H1 (cell line): Measurements from ENCODE around the gene SIPA1L3. TPM values are rescaled to one million over a fixed set of nuclear protein-coding genes. Genes with fewer than 3 reads are reported as not detected.
A peak's percentile ranks its signal among the peaks of the same experiment; 100 is the strongest.

Source experiments
- CTCF ChIA-PET: fragments of 300-600 bp; sonication (Branson Sonifier 250); formaldehyde crosslinking; loops from one replicate; lab custom pipeline; 2021; ENCODE audit not compliant: partially characterized antibody; lab: Charles Lee
- POLR2A ChIA-PET: fragments of 300-600 bp; sonication (Branson Sonifier 250); formaldehyde crosslinking; loops from one replicate; lab custom pipeline; 2021; ENCODE audit warnings: inconsistent platforms; ENCODE audit not compliant: partially characterized antibody; lab: Charles Lee
- DNase-seq, 2 experiments: peaks; one replicate each; pipeline versions ENCODE4 v3.0.0 to v3.0.0-alpha.2; 2010 to 2022; ENCODE audit warnings: low spot score in 2 of 2, low read depth in 1 of 2, mixed read lengths in 1 of 2
- FAIRE-seq: peaks from 2 replicates; lab custom pipeline; 2011; peaks lifted over from hg19 to GRCh38; lab: Jason Lieb, UNC
- H2AFZ ChIP-seq: 2 replicates; pipeline ENCODE4 v1.8.1; 2012; ENCODE audit warnings: low read length, inconsistent platforms
- H2AK5ac ChIP-seq: 2 replicates; pipeline ENCODE4 v1.6.1; 2013; ENCODE audit warnings: low read depth, low read length
- H2BK120ac ChIP-seq: replicated peaks from 2 replicates; pipeline ENCODE3; 2013; ENCODE audit warnings: low read depth, low read length, inconsistent platforms
- H2BK12ac ChIP-seq: 2 replicates; pipeline ENCODE4 v1.6.1; 2013; ENCODE audit warnings: low read depth, low read length
- H2BK15ac ChIP-seq: 2 replicates; pipeline ENCODE4 v1.6.1; 2013; ENCODE audit warnings: low read length
- H2BK20ac ChIP-seq: 2 replicates; pipeline ENCODE4 v1.6.1; 2013; ENCODE audit warnings: low read length
- H2BK5ac ChIP-seq: 2 replicates; pipeline ENCODE4 v1.6.1; 2013; ENCODE audit warnings: low read depth, low read length
- H3K14ac ChIP-seq: 2 replicates; pipeline ENCODE4 v1.6.1; 2013; ENCODE audit warnings: inconsistent platforms; ENCODE audit not compliant: insufficient read length
- H3K18ac ChIP-seq: 2 replicates; pipeline ENCODE4 v1.6.1; 2013; ENCODE audit warnings: low read length; ENCODE audit errors: extremely low read depth
- H3K23ac ChIP-seq: 2 replicates; pipeline ENCODE4 v1.6.1; 2013; ENCODE audit warnings: inconsistent platforms; ENCODE audit not compliant: insufficient read length
- H3K23me2 ChIP-seq: 2 replicates; pipeline ENCODE4 v1.6.1; 2013; ENCODE audit warnings: low read depth, low read length
- H3K27ac ChIP-seq: 2 replicates; pipeline ENCODE4 v1.6.1; 2011; ENCODE audit warnings: low read depth, low read length, inconsistent platforms
- H3K27me3 ChIP-seq, 4 experiments: replicated peaks in 1 of 4; 1 replicate in 1 of 4; 2 replicates in 3 of 4; pipeline versions ENCODE4 v1.6.1 to v1.8.1; 2011 to 2013; ENCODE audit warnings: low read length in 3 of 4, mild to moderate bottlenecking in 3 of 4, inconsistent platforms in 2 of 4, mixed read lengths in 2 of 4, moderate library complexity in 1 of 4; ENCODE audit not compliant: control insufficient read depth in 3 of 4, insufficient read depth in 3 of 4; ENCODE audit errors: extremely low read depth in 1 of 4
- H3K36me3 ChIP-seq, 4 experiments: 2 replicates each; pipeline versions ENCODE4 v1.6.1 to v1.8.1; 2011 to 2013; ENCODE audit warnings: mild to moderate bottlenecking in 4 of 4, low read length in 3 of 4, moderate library complexity in 2 of 4, control low read depth in 1 of 4, inconsistent platforms in 1 of 4; ENCODE audit not compliant: insufficient read depth in 4 of 4, control insufficient read depth in 2 of 4
- H3K4ac ChIP-seq: replicated peaks from 2 replicates; pipeline ENCODE3; 2013; ENCODE audit warnings: low read length, low read depth, mixed read lengths, inconsistent platforms; ENCODE audit not compliant: insufficient read length
- H3K4me1 ChIP-seq, 4 experiments: replicated peaks in 1 of 4; 1 replicate in 1 of 4; 2 replicates in 3 of 4; pipeline versions ENCODE4 v1.6.1 to v1.8.1; 2011 to 2013; ENCODE audit warnings: low read length in 3 of 4, inconsistent platforms in 2 of 4, mixed read lengths in 1 of 4; ENCODE audit not compliant: insufficient read depth in 4 of 4, control insufficient read depth in 3 of 4
- H3K4me2 ChIP-seq, 2 experiments: 2 replicates each; pipeline versions ENCODE4 v1.6.1 to v1.8.1; 2011 to 2013; ENCODE audit warnings: low read depth in 2 of 2, low read length in 2 of 2, control low read depth in 1 of 2, inconsistent platforms in 1 of 2, mild to moderate bottlenecking in 1 of 2; ENCODE audit not compliant: insufficient read depth in 1 of 2
- H3K4me3 ChIP-seq, 4 experiments: fragments of 200-600, 300-600 bp in 1 of 4; sonication (generic), shearing (Covaris generic), sonication (Bioruptor Twin) in 1 of 4; 2 replicates each; pipeline versions ENCODE4 v1.5.1 to v1.8.1; 2011 to 2016; ENCODE audit warnings: low read length in 4 of 4, low read depth in 3 of 4, control low read depth in 2 of 4, inconsistent platforms in 2 of 4, mild to moderate bottlenecking in 2 of 4, mixed read lengths in 1 of 4, moderate library complexity in 1 of 4; ENCODE audit not compliant: insufficient read depth in 2 of 4; ENCODE audit errors: extremely low read depth in 1 of 4
- H3K56ac ChIP-seq: replicated peaks from 2 replicates; pipeline ENCODE3; 2013; ENCODE audit warnings: low read depth, mild to moderate bottlenecking, mixed read lengths, low read length, inconsistent platforms; ENCODE audit not compliant: insufficient read length
- H3K79me1 ChIP-seq: 2 replicates; pipeline ENCODE4 v1.6.1; 2013; ENCODE audit warnings: low read depth, low read length, control low read depth
- H3K79me2 ChIP-seq, 2 experiments: 2 replicates each; pipeline versions ENCODE4 v1.6.1 to v1.8.1; 2012 to 2013; ENCODE audit warnings: low read length in 2 of 2, mild to moderate bottlenecking in 2 of 2, inconsistent platforms in 1 of 2; ENCODE audit not compliant: insufficient read depth in 2 of 2, control insufficient read depth in 1 of 2
- H3K9ac ChIP-seq, 4 experiments: replicated peaks in 1 of 4; 1 replicate in 1 of 4; 2 replicates in 3 of 4; pipeline versions ENCODE4 v1.6.1 to v1.8.1; 2011 to 2013; ENCODE audit warnings: low read depth in 3 of 4, low read length in 3 of 4, control low read depth in 2 of 4, mild to moderate bottlenecking in 2 of 4, moderate library complexity in 2 of 4, inconsistent platforms in 1 of 4; ENCODE audit errors: extremely low read depth in 1 of 4
- H3K9me3 ChIP-seq, 2 experiments: 2 replicates each; pipeline versions ENCODE4 v1.6.1 to v1.8.1; 2012 to 2013; ENCODE audit warnings: mild to moderate bottlenecking in 2 of 2, moderate library complexity in 2 of 2, control low read depth in 1 of 2, inconsistent platforms in 1 of 2, low read depth in 1 of 2, low read length in 1 of 2, mixed read lengths in 1 of 2; ENCODE audit not compliant: insufficient read depth in 2 of 2
- H4K20me1 ChIP-seq, 2 experiments: replicated peaks in 1 of 2; 2 replicates each; pipeline versions ENCODE3 to v1.8.1; 2011 to 2013; ENCODE audit warnings: inconsistent platforms in 2 of 2, low read length in 2 of 2, mild to moderate bottlenecking in 1 of 2; ENCODE audit not compliant: insufficient read depth in 2 of 2, control insufficient read depth in 1 of 2
- H4K5ac ChIP-seq: 2 replicates; pipeline ENCODE4 v1.6.1; 2013; ENCODE audit warnings: low read length, low read depth, mixed read lengths, inconsistent platforms; ENCODE audit not compliant: insufficient read length
- H4K8ac ChIP-seq: 2 replicates; pipeline ENCODE4 v1.8.0; 2013; ENCODE audit warnings: mild to moderate bottlenecking, moderate library complexity, low read length, inconsistent platforms; ENCODE audit not compliant: insufficient read depth; ENCODE audit errors: extremely low read depth
- H4K91ac ChIP-seq: replicated peaks from 2 replicates; pipeline ENCODE3; 2013; ENCODE audit warnings: low read length, mixed read lengths, inconsistent platforms; ENCODE audit not compliant: insufficient read length
- CBX8 ChIP-seq: fragments of 300-800, 300-1000 bp; sonication (generic); IDR thresholded peaks from 2 replicates; pipeline ENCODE4 v1.7.1; 2016; ENCODE audit warnings: low read depth, low read length, borderline replicate concordance
- CTCF ChIP-seq, 3 experiments: IDR thresholded peaks; 1 replicate in 2 of 3; 2 replicates in 1 of 3; pipeline versions ENCODE4 v1.5.1 to v1.6.1; 2011; ENCODE audit warnings: low read length in 3 of 3, mild to moderate bottlenecking in 3 of 3, inconsistent platforms in 2 of 3, low read depth in 1 of 3, moderate library complexity in 1 of 3; ENCODE audit not compliant: insufficient read depth in 1 of 3; ENCODE audit errors: control extremely low read depth in 1 of 3
- JUND ChIP-seq: IDR thresholded peaks from 2 replicates; pipeline ENCODE4 v1.6.1; 2011; ENCODE audit warnings: mild to moderate bottlenecking, improper control_type of control experiment, low read length
- RAD21 ChIP-seq, 2 experiments: IDR thresholded peaks in 1 of 2; conservative IDR thresholded peaks in 1 of 2; 2 replicates each; pipeline ENCODE4 v1.6.1; 2011; ENCODE audit warnings: low read depth in 2 of 2, low read length in 2 of 2, improper control_type of control experiment in 1 of 2, inconsistent platforms in 1 of 2, mild to moderate bottlenecking in 1 of 2, moderate library complexity in 1 of 2
- SIN3A ChIP-seq, 2 experiments: IDR thresholded peaks in 1 of 2; conservative IDR thresholded peaks in 1 of 2; 2 replicates each; pipeline ENCODE4 v1.6.1; 2011 to 2012; ENCODE audit warnings: low read length in 2 of 2, improper control_type of control experiment in 1 of 2, low read depth in 1 of 2, mild to moderate bottlenecking in 1 of 2
- SUZ12 ChIP-seq: fragments of 200-600 bp; sonication (generic); IDR thresholded peaks from 2 replicates; pipeline ENCODE4 v1.6.1; 2012; ENCODE audit warnings: mild to moderate bottlenecking, inconsistent platforms, low read length, moderate library complexity, mixed read lengths
- whole genome bisulfite sequencing, 2 experiments: shearing (Covaris generic) in 1 of 2; methylation state at CpG; one replicate each; pipeline versions ENCODE4 v1.1.6 to v1.1.7; 2013 to 2015; ENCODE audit warnings: low lambda C conversion rate in 2 of 2, mixed read lengths in 2 of 2, inconsistent platforms in 1 of 2, low coverage in 1 of 2, missing lambda C conversion rate in 1 of 2; ENCODE audit not compliant: insufficient replicate concordance in 2 of 2, insufficient coverage in 1 of 2, insufficient read length in 1 of 2; ENCODE audit errors: extremely low coverage in 1 of 2, missing lambda C conversion rate in 1 of 2; 5-methylcytosine and 5-hydroxymethylcytosine counted together
- polyA plus RNA-seq, 7 experiments: library from polyadenylated mRNA; depleted of rRNA in 3 of 7; stranded (reverse) in 5 of 7; unstranded in 2 of 7; fragments of >200 nt in 5 of 7; fragments of 200-250 nt in 2 of 7; gene quantifications; 1 replicate in 5 of 7; 2 replicates in 1 of 7; 4 replicates in 1 of 7; pipeline versions ENCODE4 v1.2.1 to v1.2.3, GENCODE V29; 2011 to 2013; ENCODE audit warnings: missing spikeins in 2 of 7, mixed read lengths in 2 of 7
- total RNA-seq: library from RNA; stranded (reverse); fragmentation: NEBNext Ultra II Directional; extraction: Animal tissue kit (Norgen Biotek cat#: 25700); gene quantifications from 2 replicates; pipeline ENCODE4 v1.2.1, GENCODE V29; 2021

The SIPA1L3 gene
- total and polyA plus RNA-seq, 2 of the 8 experiments (the other 6 are each of a cell fraction or from before 2014, with no cell fraction given), result 15.0 to 54.9 TPM

- Histone ChIP-seq H3K4me1 (peaks cover 0 to 3% (median 0%) of the 10 kb centered on the region in 4 experiments; a peak in 2 of 7 replicates), H2BK12ac (no peak overlapping the region), H2AK5ac (no peak overlapping the region), H3K23me2 (peaks cover 5% of the 10 kb centered on the region; the same call in 1 of the 2 replicates), H2BK5ac (no peak overlapping the region), H3K27me3 (peaks cover 0 to 5% (median 2%) of the 10 kb centered on the region in 4 experiments; a peak in 3 of 7 replicates), H2BK20ac (no peak overlapping the region), H3K14ac (no peak overlapping the region), H3K4me2 (no peak overlapping the region), H3K79me2 (no peaks in the 10 kb centered on the region), H3K79me1 (no peaks in the 10 kb centered on the region), H4K8ac (peak overlapping the region; percentile 90; the same call in 1 of the 2 replicates), H3K23ac (no peak overlapping the region), H3K4ac (peak overlapping the region; percentile 41), H4K5ac (no peak overlapping the region), H2BK120ac (no peak overlapping the region), H3K9me3 (no peaks in the 10 kb centered on the region), H3K9ac (no peak overlapping the region), H4K20me1 (no peaks in the 10 kb centered on the region), H3K27ac (no peak overlapping the region), H3K4me3 (no peak overlapping the region), H3K36me3 (no peaks in the 10 kb centered on the region), H3K56ac (no peak overlapping the region), H2AFZ (peak overlapping the region; percentile 95), H2BK15ac (peak overlapping the region; percentile 95), H4K91ac (no peak overlapping the region), H3K18ac (peak overlapping the region; percentile 83; the same call in 1 of the 2 replicates)
- WGBS, 2 experiments, result 29% methylated on average over 7 of the region's 7 CpGs; no CpG with 5 or more reads in 1 of the 2 experiments
- TF ChIP-seq SIN3A (conservative IDR thresholded peaks at IDR 0.05 in 1 of 2, IDR thresholded peaks at IDR 0.05 in 1 of 2; ENCODE audit: low read depth in 1 of 2, low read length in 2 of 2), result peak in 1 of 2 experiments; percentile 62; a peak in 1 of 4 replicates
- peak; percentile 80 to 94 (median 92) for TF ChIP-seq CTCF (IDR thresholded peaks at IDR 0.05; ENCODE audit: control extremely low read depth in 1 of 3, insufficient read depth in 1 of 3, low read depth in 1 of 3, low read length in 3 of 3)
- peak; percentile 94 for TF ChIP-seq RAD21 (IDR thresholded peaks at IDR 0.05 in 1 of 2, conservative IDR thresholded peaks at IDR 0.05 in 1 of 2; ENCODE audit: low read depth in 2 of 2, low read length in 2 of 2)
- TF ChIP-seq JUND, result 0 out of 2 replicates have a peak, but pooled peaks have one; percentile 24
- TF ChIP-seq SUZ12, result no peak
- TF ChIP-seq CBX8, result no peak
- POLR2A ChIA-PET, result interaction anchor here (1.0 to 2.1 kb wide), 6 partner anchors 18 to 328 kb away, joined by 3 to 10 read pairs (median 6); partner anchors contain the start of genes PPP1R14A, SPINT2 and WDR87
- peak; percentile 62 for FAIRE-seq
- peak in 1 of 2 experiments; percentile 99 for DNase-seq
- CTCF ChIA-PET, result interaction anchor here (0.6 to 6.5 kb wide), 31 partner anchors 9 to 262 kb away, joined by 3 to 45 read pairs (median 5); partner anchors contain the start of genes CATSPERG, DPF1 and PPP1R14A
These were observed 326.8 kb downstream of the SIPA1L3 start for GRCh38 chr19:38233740-38234251.
